NCI-H748 treated with DMSO at 0.1 percent for 48 hours (cell line): Measurements from ENCODE around the gene USP49.
"Not testable (repeated sequence)": the region's sequence is repeated elsewhere in the genome, so short reads cannot be mapped to it uniquely, and the experiment has no call there.

Experiments
- DNase-seq: peaks from one replicate; lab custom pipeline; 2025; lab: John Stamatoyannopoulos, UW

Gene USP49

GRCh38 chr6:41811946-41812345 lies 83.2 kb downstream of the USP49 start:
- not testable (repeated sequence) for DNase-seq

DNA sequence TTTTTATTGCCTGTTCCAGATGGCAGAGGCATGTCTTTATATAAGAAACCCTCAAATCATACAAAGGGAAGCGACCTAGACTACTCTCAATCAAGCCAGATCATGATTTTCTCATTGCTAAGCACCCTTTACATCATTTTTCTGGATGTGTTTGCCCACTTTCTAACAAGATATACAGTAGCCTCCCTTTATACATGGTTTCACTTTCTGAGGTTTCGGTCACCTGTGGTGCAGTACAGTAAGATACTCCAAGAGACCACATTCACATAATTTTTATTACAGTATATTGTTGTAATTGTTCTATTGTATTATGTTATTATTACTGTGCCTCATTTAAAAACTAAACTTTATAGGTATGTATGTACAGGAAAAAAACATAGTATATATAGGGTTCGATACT lies 84.1 kb downstream of the USP49 start:
- DNase-seq, result no peak

DNA sequence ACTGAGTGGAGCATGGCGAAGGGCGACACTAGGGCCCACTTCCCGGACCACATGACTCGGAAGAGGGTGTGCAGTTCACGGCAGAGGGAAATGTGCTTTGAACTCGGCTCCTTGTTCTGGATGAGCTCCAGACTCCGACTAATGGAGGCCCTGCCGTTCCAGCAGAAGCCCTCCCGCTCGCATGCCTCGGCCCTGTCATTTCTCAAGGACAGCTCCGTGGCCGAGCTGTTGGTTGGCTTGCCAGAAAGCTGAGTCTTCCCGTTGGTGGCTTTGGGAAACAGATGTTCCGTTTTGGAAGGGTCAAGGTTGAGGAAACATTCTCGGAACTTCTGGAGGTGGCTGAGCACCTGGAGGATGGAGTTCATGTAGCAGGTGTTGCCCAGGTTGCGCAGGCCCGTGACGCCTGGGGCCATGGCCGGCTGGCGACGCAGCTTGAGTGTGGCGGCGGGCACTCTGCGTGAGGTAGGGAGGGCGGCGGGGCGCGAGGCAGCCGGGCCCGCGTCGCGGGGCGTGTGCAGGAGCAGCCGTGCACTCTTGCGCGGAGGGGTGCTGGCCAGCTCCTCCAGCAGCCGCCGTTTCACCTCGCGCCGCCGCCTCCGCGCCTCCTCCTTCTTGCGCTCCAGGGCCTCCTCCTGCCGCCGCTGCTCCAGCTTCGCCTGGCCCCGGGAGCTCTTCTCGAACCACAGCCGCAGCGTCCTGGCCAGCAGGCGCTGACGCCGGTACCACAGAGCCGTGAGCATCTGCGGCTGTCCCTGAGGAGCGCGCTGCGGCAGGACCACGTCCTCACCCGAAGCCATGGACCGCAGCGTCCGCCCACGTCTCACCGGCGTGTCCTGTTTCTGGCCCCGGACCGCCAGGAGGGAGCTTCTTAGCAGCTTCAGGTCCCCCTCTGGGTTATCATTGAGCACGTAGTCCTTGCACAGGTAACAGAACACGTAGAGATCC lies 89.1 kb downstream of the USP49 start:
- no peak for DNase-seq

DNA sequence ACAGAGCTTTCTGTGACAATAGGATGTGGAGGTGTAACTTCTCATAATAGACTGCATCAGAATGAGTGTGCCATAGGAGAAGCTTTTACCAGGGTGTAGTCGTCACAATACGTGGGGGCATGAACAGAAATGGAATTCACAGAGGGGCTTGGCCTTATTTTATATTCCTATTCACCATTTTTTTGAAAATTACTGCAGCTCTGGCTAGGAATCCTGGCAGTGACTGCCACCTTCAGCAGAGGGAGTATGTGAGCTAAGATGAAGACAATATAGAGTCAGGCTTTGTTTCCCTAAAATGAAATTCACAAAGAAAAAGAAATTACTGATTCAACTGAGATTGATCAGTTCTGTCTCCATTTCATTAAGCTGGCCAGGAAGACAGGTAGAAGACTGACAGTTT lies 93.8 kb downstream of the USP49 start:
- DNase-seq, result no peak

GRCh38 chr6:41799559-41799911 lies 95.6 kb downstream of the USP49 start:
- no peak for DNase-seq

DNA sequence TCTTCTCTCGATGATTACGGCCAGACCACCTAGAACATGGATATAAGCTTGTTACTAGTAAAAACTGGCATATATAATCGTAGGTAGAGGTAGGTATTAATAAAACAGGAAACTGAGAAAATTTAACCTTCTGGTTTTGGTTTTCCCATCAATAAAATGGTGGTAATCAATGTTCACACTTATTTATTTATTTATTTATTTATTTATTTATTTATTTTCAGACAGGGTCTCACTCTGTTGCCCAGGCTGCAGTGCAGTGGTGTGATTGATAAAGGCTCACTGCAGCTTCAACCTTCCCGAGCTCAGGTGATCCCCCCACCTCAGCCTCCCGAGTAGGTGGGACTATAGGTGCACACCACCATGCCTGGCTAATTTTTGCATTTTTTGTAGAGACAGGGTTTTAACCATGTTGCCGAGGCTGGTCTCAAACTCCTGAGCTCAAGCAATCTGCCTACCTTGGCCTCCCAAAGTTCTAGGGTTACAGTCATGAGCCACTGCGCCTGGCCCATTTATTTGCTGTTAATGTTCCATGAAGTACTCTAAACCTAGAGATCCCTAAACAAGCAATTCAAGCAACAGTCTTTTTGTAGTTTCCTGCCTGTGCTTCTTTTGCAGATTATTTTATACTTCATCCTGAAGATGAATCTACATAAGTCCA lies 96.1 kb downstream of the USP49 start:
- DNase-seq, result no peak

- DNase-seq, result no peak
Measured at GRCh38 chr6:41796474-41796873, 98.7 kb downstream of the USP49 start.

- DNase-seq, result no peak
Measured at GRCh38 chr6:41791984-41792383, 103.2 kb downstream of the USP49 start.

DNA sequence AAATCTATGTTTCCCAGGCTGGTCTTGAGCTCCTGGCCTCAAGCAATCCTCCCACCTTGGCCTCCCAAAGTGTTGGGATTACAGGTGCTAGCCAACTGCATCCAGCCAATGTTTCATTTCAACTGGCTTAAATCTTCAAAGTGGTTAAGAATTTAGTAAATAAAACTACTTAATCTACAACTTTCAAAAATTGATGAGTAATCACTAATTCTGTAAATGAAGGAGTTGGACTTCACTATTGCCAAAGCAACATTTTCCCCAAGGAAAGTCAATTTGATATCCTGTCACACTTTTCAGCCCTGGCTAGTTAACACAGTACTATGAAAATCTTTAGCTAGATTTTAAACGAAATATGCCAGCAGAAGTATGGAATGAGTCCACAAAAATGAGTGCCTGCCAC lies 103.9 kb downstream of the USP49 start:
- no peak for DNase-seq

- DNase-seq, result no peak
Measured at GRCh38 chr6:41790045-41790444, 105.1 kb downstream of the USP49 start.

- no peak for DNase-seq
Measured at GRCh38 chr6:41789390-41789724, 105.8 kb downstream of the USP49 start.

DNA sequence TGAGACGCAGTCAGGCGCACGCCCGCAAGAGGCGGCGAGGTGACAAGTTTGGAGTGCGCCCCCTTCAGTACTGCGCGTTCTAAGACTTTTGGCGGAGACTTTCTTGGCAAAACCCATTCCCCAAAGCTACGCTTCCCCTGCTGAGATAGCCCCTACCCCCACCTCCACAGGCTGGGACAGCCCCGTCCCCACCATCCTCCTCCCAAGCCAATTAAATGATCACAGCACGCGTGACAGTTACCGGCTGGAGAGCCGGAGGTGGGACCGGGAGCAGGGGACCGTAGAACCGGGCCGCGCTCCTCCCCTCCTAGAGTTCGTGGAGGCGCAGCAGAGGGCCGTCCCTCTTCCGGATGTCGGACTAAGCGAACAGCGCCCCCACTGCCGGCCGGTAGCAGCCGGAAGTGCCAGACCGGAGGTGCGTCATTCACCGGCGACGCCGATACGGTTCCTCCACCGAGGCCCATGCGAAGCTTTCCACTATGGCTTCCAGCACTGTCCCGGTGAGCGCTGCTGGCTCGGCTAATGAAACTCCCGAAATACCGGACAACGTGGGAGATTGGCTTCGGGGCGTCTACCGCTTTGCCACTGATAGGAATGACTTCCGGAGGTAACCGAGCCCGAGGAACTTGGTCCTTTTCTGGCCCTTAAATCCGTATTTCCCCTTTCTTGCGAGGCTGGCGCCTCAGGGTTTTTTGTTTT lies 107.8 kb downstream of the USP49 start, which contains the start of gene TOMM6:
Gene TOMM6 (plus strand): TSS at position 476 of the 699 bp plus-strand sequence. CDS start 4 bp downstream, at position 480.
- peak; percentile 91 for DNase-seq

DNA sequence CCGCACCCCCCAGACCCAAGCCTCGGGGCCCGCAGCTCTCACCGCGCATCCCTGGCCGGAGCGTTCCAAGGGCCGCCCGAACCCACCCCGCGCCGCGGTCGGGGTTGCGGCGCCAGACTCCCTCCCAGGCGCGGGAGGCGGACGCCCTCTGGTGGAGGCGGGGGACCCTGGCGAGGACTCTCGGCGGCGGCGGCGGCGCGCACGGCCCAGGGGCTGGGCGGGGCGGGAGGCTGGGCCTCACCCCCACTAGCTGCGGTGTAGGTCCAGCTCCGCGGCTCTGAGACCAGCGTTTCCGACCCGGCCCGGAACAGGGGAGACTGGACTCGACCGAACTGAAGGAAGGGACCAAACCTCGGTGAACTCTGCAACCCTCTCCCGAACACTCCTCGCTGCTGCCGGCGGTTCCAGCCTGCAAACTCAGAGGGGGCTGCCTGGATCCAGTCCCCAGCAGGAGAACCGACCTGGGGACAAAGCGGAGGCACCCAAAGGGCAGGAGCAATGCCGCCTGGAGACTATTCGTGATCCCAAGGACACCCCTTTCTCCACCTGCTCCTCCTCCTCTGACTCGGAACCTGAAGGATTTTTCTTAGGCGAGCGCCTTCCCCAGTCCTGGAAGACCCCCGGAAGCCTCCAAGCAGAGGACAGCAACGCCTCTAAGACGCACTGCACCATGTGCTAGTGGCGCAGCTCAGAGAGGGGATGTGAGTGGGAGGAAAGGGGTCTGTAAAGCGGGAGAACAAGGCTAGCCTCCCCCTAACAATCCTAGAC lies 108.5 kb downstream of the USP49 start:
- peak; percentile 51 for DNase-seq

GRCh38 chr6:41785689-41786450 lies 109.3 kb downstream of the USP49 start:
- no peak for DNase-seq

GRCh38 chr6:41785254-41785653 lies 109.9 kb downstream of the USP49 start:
- DNase-seq, result no peak

DNA sequence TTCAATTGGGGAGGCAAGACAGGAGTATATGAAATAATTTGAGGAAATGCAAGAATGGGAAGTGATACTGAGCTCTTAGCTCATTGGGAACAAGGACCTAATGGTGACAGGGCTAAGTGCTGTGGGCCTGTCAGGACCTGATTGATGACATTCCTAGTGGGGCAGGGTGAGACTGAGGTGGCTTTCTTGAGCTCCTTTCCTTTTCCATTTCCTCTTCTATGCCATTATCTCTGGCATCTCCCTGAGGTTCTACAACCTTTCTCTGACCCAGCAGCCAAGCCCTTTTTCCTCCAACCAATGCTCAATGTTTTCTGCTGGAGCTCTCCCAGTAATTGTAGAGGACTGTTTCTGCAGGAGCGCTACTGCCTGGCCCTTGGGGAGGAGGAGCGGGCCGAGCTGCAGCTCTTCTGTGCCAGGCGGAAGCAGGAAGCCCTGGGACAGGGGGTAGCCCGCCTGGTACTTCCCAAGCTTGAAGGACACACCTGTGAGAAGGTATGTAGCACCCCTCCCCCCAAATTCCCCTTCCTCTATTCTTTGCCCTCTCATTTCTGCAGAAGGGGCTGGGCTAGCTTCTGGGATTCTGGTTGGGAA lies 110.5 kb downstream of the USP49 start:
- DNase-seq, result no peak

GRCh38 chr6:41783106-41783780 lies 111.9 kb downstream of the USP49 start:
- no peak for DNase-seq

DNA sequence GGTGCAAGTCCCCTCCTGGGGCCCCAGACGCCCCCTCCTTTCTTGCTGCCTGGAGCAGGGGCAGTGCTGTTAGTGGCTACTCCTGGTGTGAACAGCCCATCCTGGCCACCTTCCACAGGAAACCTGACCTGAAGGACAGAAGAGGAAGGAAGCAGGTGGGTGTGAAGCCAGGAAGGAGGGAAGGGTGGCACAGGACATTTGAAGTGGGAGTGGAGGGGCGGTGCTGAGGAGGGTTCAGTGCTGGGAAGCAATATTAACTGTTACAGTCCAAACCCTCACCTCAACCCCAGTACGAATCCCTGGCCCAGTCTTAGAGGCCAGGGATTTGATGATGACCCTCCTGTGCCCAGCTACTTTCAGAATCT lies 113.8 kb downstream of the USP49 start:
- no peak for DNase-seq

GRCh38 chr6:41780551-41781365 lies 114.4 kb downstream of the USP49 start, which contains the start of gene PRICKLE4:
PRICKLE4 (plus strand) TSS chr6:41780782; CDS start chr6:41783474, 2,692 bp downstream.
- no peak for DNase-seq
